GM19099 (cell line): Measurements from ENCODE around the gene CSNK1A1.

ENCODE experiments used
- POLR2A ChIP-seq: IDR thresholded peaks from 3 replicates; pipeline ENCODE4 v1.6.1; 2011; ENCODE audit warnings: low read depth; ENCODE audit not compliant: insufficient read length; ENCODE audit errors: extremely low read depth

Gene CSNK1A1

GRCh38 chr5:149487672-149488071 lies 63.6 kb downstream of the CSNK1A1 start:
- TF ChIP-seq POLR2A, result no peak

- no peak for TF ChIP-seq POLR2A
Measured at GRCh38 chr5:149486726-149487635, 64.3 kb downstream of the CSNK1A1 start.

GRCh38 chr5:149485655-149486615 lies 65.3 kb downstream of the CSNK1A1 start:
- no peak for TF ChIP-seq POLR2A

- TF ChIP-seq POLR2A, result no peak
Measured at GRCh38 chr5:149481485-149481884, 69.8 kb downstream of the CSNK1A1 start.

GRCh38 chr5:149478761-149479160 lies 72.5 kb downstream of the CSNK1A1 start:
- TF ChIP-seq POLR2A, result no peak

GRCh38 chr5:149475777-149476176 lies 75.5 kb downstream of the CSNK1A1 start:
- no peak for TF ChIP-seq POLR2A

GRCh38 chr5:149474198-149474597 lies 77.0 kb downstream of the CSNK1A1 start:
- TF ChIP-seq POLR2A, result no peak

GRCh38 chr5:149473441-149473840 lies 77.8 kb downstream of the CSNK1A1 start:
- no peak for TF ChIP-seq POLR2A

GRCh38 chr5:149472399-149472798 lies 78.8 kb downstream of the CSNK1A1 start:
- TF ChIP-seq POLR2A, result no peak

- no peak for TF ChIP-seq POLR2A
Measured at GRCh38 chr5:149471406-149472183, 79.6 kb downstream of the CSNK1A1 start.

GRCh38 chr5:149470942-149471341 lies 80.3 kb downstream of the CSNK1A1 start:
- TF ChIP-seq POLR2A, result no peak

GRCh38 chr5:149466457-149466972 lies 84.7 kb downstream of the CSNK1A1 start:
- no peak for TF ChIP-seq POLR2A

GRCh38 chr5:149464796-149465489 lies 86.3 kb downstream of the CSNK1A1 start:
- TF ChIP-seq POLR2A, result no peak

- no peak for TF ChIP-seq POLR2A
Measured at GRCh38 chr5:149459891-149460290, 91.3 kb downstream of the CSNK1A1 start.
